ENCODE measurements around the gene HECTD4.

HECTD4 gene

DNA sequence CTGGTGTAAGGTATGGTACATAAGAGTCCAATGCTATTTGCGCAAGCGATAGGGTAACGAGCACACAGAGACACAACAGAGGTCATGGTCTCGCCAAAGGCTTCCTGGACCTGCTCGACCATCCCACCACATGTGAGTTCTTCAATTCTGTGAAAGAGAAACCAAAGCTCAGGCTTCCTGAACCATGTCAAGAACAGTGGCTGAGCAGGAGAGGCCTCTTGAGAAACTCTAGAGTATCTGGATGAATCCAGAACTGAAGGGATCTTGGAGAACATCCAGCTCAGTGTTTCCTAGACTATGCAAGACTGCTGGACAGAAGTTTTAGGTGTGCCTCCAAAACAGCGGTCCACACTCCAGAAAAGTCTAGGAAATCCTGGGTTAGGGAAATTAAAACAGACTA is 142.3 kb downstream of the HECTD4 start:
- H3K36me3 ChIP-seq (ENCODE audit: control insufficient read depth in 4 of 4, insufficient read depth in 4 of 4, low read length in 3 of 4), result peaks cover 28 to 76% (median 52%) of the 10 kb centered on the region in 4 experiments
- 94% methylated on average over 6 of the region's 6 CpGs for WGBS (ENCODE audit: insufficient coverage)
- H3K9me3 ChIP-seq (ENCODE audit: control extremely low read depth in 1 of 5, control insufficient read depth in 4 of 5, insufficient read depth in 2 of 5, low read depth in 1 of 5, low read length in 4 of 5), result no peaks in the 10 kb centered on the region
- H3K27me3 ChIP-seq (replicated peaks in 2 of 5; ENCODE audit: control insufficient read depth in 4 of 5, insufficient read depth in 5 of 5, low read length in 4 of 5), result no peaks in the 10 kb centered on the region
- ChIA-PET POLR2A (no interaction called here), CTCF (interaction anchor here (1.1 kb wide), 1 partner anchor 9 kb away, joined by 3 read pairs; no protein-coding TSS in a partner anchor)
- H3K27ac ChIP-seq (ENCODE audit: insufficient read depth in 1 of 2, low read depth in 1 of 2, low read length in 2 of 2, poor library complexity in 1 of 2, severe bottlenecking in 2 of 2), result no peak overlapping the region
- no peaks in the 10 kb centered on the region for H3K4me1 ChIP-seq (ENCODE audit: control extremely low read depth in 1 of 4, control insufficient read depth in 4 of 4, insufficient read depth in 4 of 4, low read length in 3 of 4)
- no peak for DNase-seq
- H3K4me3 ChIP-seq (ENCODE audit: control insufficient read depth in 1 of 7, extremely low read depth in 1 of 7, insufficient read depth in 4 of 7, low read depth in 2 of 7, low read length in 6 of 7), result no peak overlapping the region

GRCh38 chr12:112239020-112239419 is 143.2 kb downstream of the HECTD4 start:
- ChIA-PET POLR2A (no interaction called here), CTCF (no interaction called here)
- no peak for DNase-seq
- H3K4me1 ChIP-seq (ENCODE audit: control extremely low read depth in 1 of 4, control insufficient read depth in 4 of 4, insufficient read depth in 4 of 4, low read length in 3 of 4), result no peaks in the 10 kb centered on the region
- H3K9me3 ChIP-seq (ENCODE audit: control extremely low read depth in 1 of 5, control insufficient read depth in 4 of 5, insufficient read depth in 2 of 5, low read depth in 1 of 5, low read length in 4 of 5), result no peaks in the 10 kb centered on the region
- no peak overlapping the region for H3K27ac ChIP-seq (ENCODE audit: insufficient read depth in 1 of 2, low read depth in 1 of 2, low read length in 2 of 2, poor library complexity in 1 of 2, severe bottlenecking in 2 of 2)
- 98% methylated on average over 7 of the region's 7 CpGs for WGBS (ENCODE audit: insufficient coverage)
- no peaks in the 10 kb centered on the region for H3K27me3 ChIP-seq (replicated peaks in 2 of 5; ENCODE audit: control insufficient read depth in 4 of 5, insufficient read depth in 5 of 5, low read length in 4 of 5)
- H3K36me3 ChIP-seq (ENCODE audit: control insufficient read depth in 4 of 4, insufficient read depth in 4 of 4, low read length in 3 of 4), result peaks cover 34 to 83% (median 59%) of the 10 kb centered on the region in 4 experiments
- H3K4me3 ChIP-seq (ENCODE audit: control insufficient read depth in 1 of 7, extremely low read depth in 1 of 7, insufficient read depth in 4 of 7, low read depth in 2 of 7, low read length in 6 of 7), result no peak overlapping the region

GRCh38 chr12:112238441-112238840 is 143.8 kb downstream of the HECTD4 start:
- 100% methylated on average over 3 of the region's 5 CpGs for WGBS (ENCODE audit: insufficient coverage)
- Histone ChIP-seq H3K27ac (ENCODE audit: insufficient read depth in 1 of 2, low read depth in 1 of 2, low read length in 2 of 2, poor library complexity in 1 of 2, severe bottlenecking in 2 of 2) (no peak overlapping the region), H3K36me3 (ENCODE audit: control insufficient read depth in 4 of 4, insufficient read depth in 4 of 4, low read length in 3 of 4) (peaks cover 30 to 82% (median 59%) of the 10 kb centered on the region in 4 experiments), H3K9me3 (ENCODE audit: control extremely low read depth in 1 of 5, control insufficient read depth in 4 of 5, insufficient read depth in 2 of 5, low read depth in 1 of 5, low read length in 4 of 5) (no peaks in the 10 kb centered on the region), H3K27me3 (replicated peaks in 2 of 5; ENCODE audit: control insufficient read depth in 4 of 5, insufficient read depth in 5 of 5, low read length in 4 of 5) (no peaks in the 10 kb centered on the region), H3K4me3 (ENCODE audit: control insufficient read depth in 1 of 7, extremely low read depth in 1 of 7, insufficient read depth in 4 of 7, low read depth in 2 of 7, low read length in 6 of 7) (no peak overlapping the region), H3K4me1 (ENCODE audit: control extremely low read depth in 1 of 4, control insufficient read depth in 4 of 4, insufficient read depth in 4 of 4, low read length in 3 of 4) (no peaks in the 10 kb centered on the region)
- ChIA-PET POLR2A (no interaction called here), CTCF (no interaction called here)
- peak; percentile 6 to 32 (median 17) for DNase-seq

- H3K4me1 ChIP-seq (ENCODE audit: control extremely low read depth in 1 of 4, control insufficient read depth in 4 of 4, insufficient read depth in 4 of 4, low read length in 3 of 4), result no peaks in the 10 kb centered on the region
- WGBS (ENCODE audit: insufficient coverage), result 97% methylated on average over 3 of the region's 7 CpGs
- no peak for DNase-seq
- no peaks in the 10 kb centered on the region for H3K9me3 ChIP-seq (ENCODE audit: control extremely low read depth in 1 of 5, control insufficient read depth in 4 of 5, insufficient read depth in 2 of 5, low read depth in 1 of 5, low read length in 4 of 5)
- ChIA-PET CTCF (interaction anchor here (1.1 kb wide), 1 partner anchor 39 kb away, joined by 4 read pairs; no protein-coding TSS in a partner anchor), POLR2A (no interaction called here)
- peaks cover 27 to 78% (median 63%) of the 10 kb centered on the region in 4 experiments for H3K36me3 ChIP-seq (ENCODE audit: control insufficient read depth in 4 of 4, insufficient read depth in 4 of 4, low read length in 3 of 4)
- no peak overlapping the region for H3K4me3 ChIP-seq (ENCODE audit: control insufficient read depth in 1 of 7, extremely low read depth in 1 of 7, insufficient read depth in 4 of 7, low read depth in 2 of 7, low read length in 6 of 7)
- H3K27ac ChIP-seq (ENCODE audit: insufficient read depth in 1 of 2, low read depth in 1 of 2, low read length in 2 of 2, poor library complexity in 1 of 2, severe bottlenecking in 2 of 2), result no peak overlapping the region
- no peaks in the 10 kb centered on the region for H3K27me3 ChIP-seq (replicated peaks in 2 of 5; ENCODE audit: control insufficient read depth in 4 of 5, insufficient read depth in 5 of 5, low read length in 4 of 5)
Observed at GRCh38 chr12:112236786-112237185, 145.4 kb downstream of the HECTD4 start.

DNA sequence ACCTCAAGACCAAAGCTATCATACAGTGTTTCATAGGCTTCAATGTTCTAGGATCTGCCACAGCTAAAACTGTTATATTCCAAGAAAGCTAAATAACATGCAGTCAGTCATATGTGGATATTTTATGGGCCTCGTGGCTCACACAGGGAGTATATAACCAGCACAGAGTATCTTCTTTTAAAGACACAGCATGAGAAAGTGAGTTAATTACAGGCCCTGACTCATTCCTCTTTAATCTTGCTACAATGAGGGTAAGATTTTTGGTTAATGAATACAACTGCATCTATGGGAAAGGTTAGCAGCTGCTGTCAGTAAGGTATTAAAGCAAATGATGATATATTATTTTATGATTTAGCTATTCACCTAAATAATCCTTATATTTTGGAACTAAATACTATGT is 145.8 kb downstream of the HECTD4 start:
- Histone ChIP-seq H3K27me3 (replicated peaks in 2 of 5; ENCODE audit: control insufficient read depth in 4 of 5, insufficient read depth in 5 of 5, low read length in 4 of 5) (no peaks in the 10 kb centered on the region), H3K9me3 (ENCODE audit: control extremely low read depth in 1 of 5, control insufficient read depth in 4 of 5, insufficient read depth in 2 of 5, low read depth in 1 of 5, low read length in 4 of 5) (no peaks in the 10 kb centered on the region), H3K36me3 (ENCODE audit: control insufficient read depth in 4 of 4, insufficient read depth in 4 of 4, low read length in 3 of 4) (peaks cover 27 to 77% (median 60%) of the 10 kb centered on the region in 4 experiments), H3K27ac (ENCODE audit: insufficient read depth in 1 of 2, low read depth in 1 of 2, low read length in 2 of 2, poor library complexity in 1 of 2, severe bottlenecking in 2 of 2) (no peak overlapping the region), H3K4me1 (ENCODE audit: control extremely low read depth in 1 of 4, control insufficient read depth in 4 of 4, insufficient read depth in 4 of 4, low read length in 3 of 4) (no peaks in the 10 kb centered on the region), H3K4me3 (ENCODE audit: control insufficient read depth in 1 of 7, extremely low read depth in 1 of 7, insufficient read depth in 4 of 7, low read depth in 2 of 7, low read length in 6 of 7) (no peak overlapping the region)
- ChIA-PET CTCF (interaction anchor here (1.1 to 1.5 kb wide), 3 partner anchors 18 to 39 kb away, joined by 4 read pairs; no protein-coding TSS in a partner anchor), POLR2A (no interaction called here)
- no peak for DNase-seq
- WGBS (ENCODE audit: insufficient coverage), result 100% methylated on average over 1 of the region's 1 CpG

GRCh38 chr12:112234303-112234702 is 147.9 kb downstream of the HECTD4 start:
- H3K9me3 ChIP-seq (ENCODE audit: control extremely low read depth in 1 of 5, control insufficient read depth in 4 of 5, insufficient read depth in 2 of 5, low read depth in 1 of 5, low read length in 4 of 5), result no peaks in the 10 kb centered on the region
- peaks cover 32 to 82% (median 62%) of the 10 kb centered on the region in 4 experiments for H3K36me3 ChIP-seq (ENCODE audit: control insufficient read depth in 4 of 4, insufficient read depth in 4 of 4, low read length in 3 of 4)
- H3K27ac ChIP-seq (ENCODE audit: insufficient read depth in 1 of 2, low read depth in 1 of 2, low read length in 2 of 2, poor library complexity in 1 of 2, severe bottlenecking in 2 of 2), result no peak overlapping the region
- 88% methylated on average over 1 of the region's 2 CpGs for WGBS (ENCODE audit: insufficient coverage)
- CTCF ChIA-PET, result interaction anchor here (1.4 kb wide), 1 partner anchor 10 kb away, joined by 4 read pairs; no protein-coding TSS in a partner anchor
- H3K4me1 ChIP-seq (ENCODE audit: control extremely low read depth in 1 of 4, control insufficient read depth in 4 of 4, insufficient read depth in 4 of 4, low read length in 3 of 4), result no peaks in the 10 kb centered on the region
- no peak for DNase-seq
- no peak overlapping the region for H3K4me3 ChIP-seq (ENCODE audit: control insufficient read depth in 1 of 7, extremely low read depth in 1 of 7, insufficient read depth in 4 of 7, low read depth in 2 of 7, low read length in 6 of 7)
- POLR2A ChIA-PET, result no interaction called here
- H3K27me3 ChIP-seq (replicated peaks in 2 of 5; ENCODE audit: control insufficient read depth in 4 of 5, insufficient read depth in 5 of 5, low read length in 4 of 5), result no peaks in the 10 kb centered on the region

DNA sequence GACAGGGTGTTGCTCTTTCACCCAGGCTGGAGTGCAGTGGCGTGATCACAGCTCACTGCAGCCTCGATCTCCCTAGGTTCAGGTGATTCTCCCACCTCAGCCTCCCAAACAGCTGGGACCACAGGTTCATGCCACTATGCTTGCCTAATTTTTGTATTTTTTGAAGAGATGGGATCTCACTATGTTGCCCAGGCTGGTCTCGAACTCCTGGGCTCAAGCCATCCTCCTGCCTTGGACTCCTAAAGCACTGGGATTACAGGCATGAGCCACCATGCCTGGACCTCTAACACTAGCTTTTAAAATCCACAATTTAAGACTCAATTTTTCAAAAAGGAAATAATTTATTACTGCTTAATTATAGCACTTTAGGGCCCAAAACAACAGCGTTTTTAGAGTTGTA is 149.0 kb downstream of the HECTD4 start:
- Histone ChIP-seq H3K4me1 (ENCODE audit: control extremely low read depth in 1 of 4, control insufficient read depth in 4 of 4, insufficient read depth in 4 of 4, low read length in 3 of 4) (no peaks in the 10 kb centered on the region), H3K4me3 (ENCODE audit: control insufficient read depth in 1 of 7, extremely low read depth in 1 of 7, insufficient read depth in 4 of 7, low read depth in 2 of 7, low read length in 6 of 7) (no peak overlapping the region), H3K27me3 (replicated peaks in 2 of 5; ENCODE audit: control insufficient read depth in 4 of 5, insufficient read depth in 5 of 5, low read length in 4 of 5) (no peaks in the 10 kb centered on the region), H3K36me3 (ENCODE audit: control insufficient read depth in 4 of 4, insufficient read depth in 4 of 4, low read length in 3 of 4) (peaks cover 28 to 80% (median 61%) of the 10 kb centered on the region in 4 experiments), H3K27ac (ENCODE audit: insufficient read depth in 1 of 2, low read depth in 1 of 2, low read length in 2 of 2, poor library complexity in 1 of 2, severe bottlenecking in 2 of 2) (no peak overlapping the region), H3K9me3 (ENCODE audit: control extremely low read depth in 1 of 5, control insufficient read depth in 4 of 5, insufficient read depth in 2 of 5, low read depth in 1 of 5, low read length in 4 of 5) (no peaks in the 10 kb centered on the region)
- ChIA-PET CTCF (interaction anchor here (0.9 kb wide), 1 partner anchor 35 kb away, joined by 3 read pairs; no protein-coding TSS in a partner anchor), POLR2A (no interaction called here)
- WGBS (ENCODE audit: insufficient coverage), result 100% methylated on average over 1 of the region's 4 CpGs
- DNase-seq, result no peak

All from common myeloid progenitor, CD34-positive (primary cell).